Activated T-cell treated with anti-CD3 and anti-CD28 coated beads, Interleukin-2, amount 50 U/mL, for 4 hours (primary cell): ENCODE results near the gene GHSR. TPM values are rescaled to one million over a fixed set of nuclear protein-coding genes. Genes with fewer than 3 reads are reported as not detected.

Experiments used
- ATAC-seq, 2 donors: fragments of 200-7000 bp; cut with Tn5 transposase; one replicate each; pipeline ENCODE4 v1.10.0; 2021
- DNase-seq: peaks from one replicate; pipeline ENCODE4 v3.0.0-alpha.2; 2020
- H3K27me3 Mint-ChIP-seq: one replicate; pipeline ENCODE4 v1.8.0; 2021; ENCODE audit warnings: low read depth, mixed read lengths
- H3K36me3 Mint-ChIP-seq: one replicate; pipeline ENCODE4 v1.8.0; 2022; ENCODE audit warnings: mixed read lengths; ENCODE audit not compliant: insufficient read depth
- H3K4me1 Mint-ChIP-seq: one replicate; pipeline ENCODE4 v1.8.0; 2021; ENCODE audit warnings: low read depth, mixed read lengths
- H3K4me3 Mint-ChIP-seq: one replicate; pipeline ENCODE4 v1.8.0; 2021; ENCODE audit warnings: mild to moderate bottlenecking, moderate library complexity, mixed read lengths
- H3K9me3 Mint-ChIP-seq: one replicate; pipeline ENCODE4 v1.8.0; 2021; ENCODE audit warnings: mixed read lengths
- total RNA-seq, 3 donors: library from RNA; stranded (reverse); gene quantifications; one replicate each; pipeline ENCODE4 v1.2.1, GENCODE V29; 2021

The GHSR gene
- total RNA-seq, 3 donors from 2014 or later, result not detected

DNA sequence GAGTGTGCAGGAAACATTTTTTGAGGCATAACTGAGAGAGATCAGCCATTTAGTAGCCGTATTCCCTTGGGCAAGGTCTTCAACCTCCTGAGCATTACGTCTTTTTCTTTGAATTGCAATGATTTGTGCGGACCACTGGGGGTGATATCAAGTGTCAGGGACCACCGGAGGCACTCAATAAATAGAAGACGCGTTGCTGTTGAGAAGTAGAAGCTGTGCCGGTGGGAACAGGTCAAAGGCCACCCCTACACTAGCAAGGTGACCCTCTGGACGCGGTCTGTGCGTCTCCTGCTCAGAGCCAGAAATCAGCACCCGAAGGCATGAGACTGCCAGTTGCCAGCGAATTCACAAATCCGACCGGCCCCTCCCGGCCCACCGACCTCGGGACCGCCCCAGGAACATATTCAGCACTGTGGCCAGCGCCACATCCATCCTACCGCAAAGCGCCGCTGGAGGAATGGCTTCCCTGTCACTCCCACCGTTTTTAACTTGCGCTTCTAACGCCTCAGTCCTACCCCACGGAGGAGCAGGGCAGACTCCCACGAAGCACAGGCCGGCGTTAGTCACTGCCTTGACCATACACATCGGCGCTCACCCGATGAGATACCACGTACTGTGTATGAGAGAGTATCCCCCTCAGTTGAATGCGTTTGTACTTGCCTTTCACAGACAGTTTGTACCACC, 1.4 kb upstream of the GHSR start:
- peak in 1 of 2 donors; percentile 21 for ATAC-seq
- Mint-ChIP-seq H3K27me3 (peaks cover 75% of the 10 kb centered on the region), H3K4me3 (no peak overlapping the region)

DNA sequence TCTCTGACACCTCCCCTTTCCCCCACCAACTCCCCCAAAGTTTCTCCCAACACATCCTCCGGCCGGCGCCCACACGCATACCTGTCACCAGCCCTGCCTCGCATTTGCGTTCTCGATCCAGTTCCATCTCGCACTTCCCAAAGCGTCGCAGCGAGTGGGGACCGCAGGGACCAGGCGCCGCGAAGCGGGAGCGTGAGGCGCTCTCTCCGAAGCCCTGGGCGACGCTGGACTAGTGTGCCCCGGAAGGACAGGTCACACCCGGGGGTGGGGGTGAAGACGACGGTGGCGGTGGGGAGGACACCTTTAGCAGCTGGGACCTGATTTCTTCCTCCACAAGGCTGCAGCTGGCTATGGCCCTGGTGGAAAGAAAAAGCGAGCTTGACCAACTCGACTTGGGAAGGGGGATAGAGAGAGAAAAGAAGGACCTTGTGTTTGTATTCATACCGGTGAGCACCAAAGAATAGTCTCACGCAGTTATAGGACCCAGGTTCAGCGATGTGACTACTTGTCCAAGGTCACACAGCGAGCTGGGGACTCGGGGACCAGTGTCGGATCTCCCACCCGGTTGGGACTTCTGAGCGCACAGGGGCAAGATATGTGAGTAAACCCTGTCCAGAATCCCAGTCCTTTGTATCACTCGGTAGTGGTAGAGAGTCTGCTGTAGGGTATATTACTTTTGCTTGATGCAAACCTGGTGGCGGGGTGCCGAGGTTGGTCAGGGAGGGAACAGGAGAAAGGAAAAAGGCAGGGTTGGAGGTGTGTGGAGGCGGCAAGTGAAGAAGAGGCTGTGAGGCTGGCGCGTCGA, 607 bp upstream of the GHSR start:
- no peaks in the 10 kb centered on the region for H3K9me3 Mint-ChIP-seq
- DNase-seq (no peak), ATAC-seq (peak in 1 of 2 donors; percentile 15)
- peaks cover 72% of the 10 kb centered on the region for H3K27me3 Mint-ChIP-seq
- H3K36me3 Mint-ChIP-seq, result no peaks in the 10 kb centered on the region
- peaks cover 32% of the 10 kb centered on the region for H3K4me1 Mint-ChIP-seq
- H3K4me3 Mint-ChIP-seq, result no peak overlapping the region

More for the DNA sequence above, 1.4 kb upstream of the GHSR start:
- H3K4me1 Mint-ChIP-seq, result peaks cover 32% of the 10 kb centered on the region
- no peaks in the 10 kb centered on the region for H3K36me3 Mint-ChIP-seq
- no peak for DNase-seq
- H3K9me3 Mint-ChIP-seq, result no peaks in the 10 kb centered on the region

DNA sequence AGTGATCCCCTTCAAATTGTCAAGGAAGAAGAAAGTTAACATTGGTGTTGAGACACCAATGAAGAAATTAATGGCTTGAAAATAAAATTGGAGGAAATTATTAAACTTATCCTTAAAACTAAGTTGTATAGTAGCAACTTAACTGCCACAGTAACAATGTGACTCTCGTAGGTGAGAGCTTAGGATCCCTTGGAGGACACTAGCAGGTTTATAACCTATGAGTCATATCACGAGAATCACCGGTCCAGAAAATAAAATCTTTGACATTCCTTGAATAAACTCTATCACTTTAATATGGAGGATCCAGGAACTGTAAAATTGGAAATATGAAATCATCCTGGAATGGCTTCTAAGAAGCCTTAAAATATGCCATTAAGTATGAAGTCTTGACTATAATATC, 2.1 kb downstream of the GHSR start:
- ATAC-seq (no peak), DNase-seq (no peak)
- Mint-ChIP-seq H3K4me1 (peaks cover 32% of the 10 kb centered on the region), H3K36me3 (no peaks in the 10 kb centered on the region), H3K4me3 (no peak overlapping the region), H3K9me3 (no peaks in the 10 kb centered on the region), H3K27me3 (peaks cover 67% of the 10 kb centered on the region)

DNA sequence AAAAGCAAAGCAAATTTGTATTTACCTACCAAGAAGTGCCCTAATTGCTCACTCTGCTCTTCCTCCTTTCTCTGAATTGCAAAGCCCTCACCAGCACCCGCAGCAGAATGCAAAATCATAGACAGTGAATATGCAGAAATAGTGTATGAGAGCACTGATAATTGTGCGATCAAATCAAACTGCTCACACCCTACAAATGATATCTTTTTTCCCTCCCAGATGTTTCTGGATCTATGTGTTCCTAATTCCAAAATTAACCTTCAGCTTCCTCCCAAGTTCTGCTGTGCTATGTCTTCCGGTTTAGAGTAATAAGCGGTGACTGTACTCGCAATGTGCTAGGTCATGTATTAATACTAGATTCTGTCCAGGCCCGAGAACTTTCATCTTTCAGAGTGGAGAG, 3.4 kb downstream of the GHSR start:
- ATAC-seq, result no peak
- Mint-ChIP-seq H3K4me1 (peaks cover 30% of the 10 kb centered on the region), H3K4me3 (no peak overlapping the region), H3K9me3 (no peaks in the 10 kb centered on the region), H3K36me3 (no peaks in the 10 kb centered on the region), H3K27me3 (peaks cover 69% of the 10 kb centered on the region)
- DNase-seq, result no peak

DNA sequence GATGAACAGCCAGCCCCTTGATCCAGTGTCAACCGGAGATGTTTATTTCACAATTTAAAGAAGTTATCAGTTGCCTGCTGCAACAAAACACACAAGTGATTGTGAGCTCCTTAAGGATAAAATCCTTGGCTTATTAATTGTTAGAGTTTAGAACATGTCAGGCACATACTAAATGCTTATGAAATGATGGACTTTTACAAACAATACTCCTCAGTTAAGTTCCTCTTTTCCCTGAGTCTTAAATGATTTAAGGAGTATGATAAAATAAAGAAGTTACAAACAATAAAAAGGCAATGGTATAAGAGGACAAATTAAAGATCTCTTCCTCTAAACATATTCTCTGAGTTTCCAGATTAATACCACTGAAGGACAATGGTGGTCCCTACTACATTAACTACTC, 5.7 kb downstream of the GHSR start:
- Mint-ChIP-seq H3K27me3 (peaks cover 57% of the 10 kb centered on the region), H3K36me3 (no peaks in the 10 kb centered on the region), H3K9me3 (no peaks in the 10 kb centered on the region), H3K4me1 (peaks cover 9% of the 10 kb centered on the region), H3K4me3 (no peak overlapping the region)
- no peak for ATAC-seq
- no peak for DNase-seq

DNA sequence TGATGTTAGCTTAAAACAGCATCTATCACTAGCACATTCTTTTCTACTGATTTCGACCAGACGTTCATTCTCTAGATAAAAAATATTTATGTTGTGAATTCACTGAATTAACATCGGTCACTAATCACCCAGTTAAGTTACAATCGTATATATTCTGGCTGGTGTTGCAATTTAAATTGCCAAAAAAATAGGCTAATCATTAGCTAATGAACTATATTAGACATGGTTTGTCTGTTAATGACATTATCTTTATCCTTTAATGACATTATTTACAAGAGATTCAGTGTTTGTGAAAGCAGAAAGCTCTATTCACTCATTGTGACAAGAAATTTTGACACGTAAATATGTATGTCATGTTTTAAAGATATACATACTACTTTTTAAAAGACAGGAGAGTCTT, 6.7 kb downstream of the GHSR start:
- peaks cover 47% of the 10 kb centered on the region for H3K27me3 Mint-ChIP-seq
- no peaks in the 10 kb centered on the region for H3K4me1 Mint-ChIP-seq
- H3K36me3 Mint-ChIP-seq, result no peaks in the 10 kb centered on the region
- no peaks in the 10 kb centered on the region for H3K9me3 Mint-ChIP-seq
- ATAC-seq, result no peak
- DNase-seq, result no peak
- no peak overlapping the region for H3K4me3 Mint-ChIP-seq

DNA sequence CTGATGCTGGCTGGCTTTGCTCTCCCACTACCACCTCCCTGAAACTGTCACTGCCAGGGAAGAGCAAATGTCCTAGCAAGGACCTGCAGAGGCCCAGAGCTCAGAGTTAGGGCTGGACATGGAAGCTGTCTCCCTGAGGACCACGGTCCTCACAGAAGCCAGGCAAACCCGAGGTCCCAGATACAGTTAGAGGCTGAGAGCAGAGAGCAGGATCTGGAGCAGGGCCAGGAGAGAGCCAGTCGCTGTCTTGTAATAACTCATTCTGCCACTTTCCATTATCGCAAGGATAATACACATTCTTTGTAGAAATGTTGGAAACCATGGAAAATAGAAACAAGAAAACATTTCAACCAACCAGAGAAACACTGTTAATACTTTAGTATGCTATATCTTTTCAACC, 10.1 kb downstream of the GHSR start:
- no peak for DNase-seq
- H3K36me3 Mint-ChIP-seq, result no peaks in the 10 kb centered on the region
- peaks cover 7% of the 10 kb centered on the region for H3K9me3 Mint-ChIP-seq
- H3K4me1 Mint-ChIP-seq, result no peaks in the 10 kb centered on the region
- no peak for ATAC-seq
- peaks cover 28% of the 10 kb centered on the region for H3K27me3 Mint-ChIP-seq
- no peak overlapping the region for H3K4me3 Mint-ChIP-seq

DNA sequence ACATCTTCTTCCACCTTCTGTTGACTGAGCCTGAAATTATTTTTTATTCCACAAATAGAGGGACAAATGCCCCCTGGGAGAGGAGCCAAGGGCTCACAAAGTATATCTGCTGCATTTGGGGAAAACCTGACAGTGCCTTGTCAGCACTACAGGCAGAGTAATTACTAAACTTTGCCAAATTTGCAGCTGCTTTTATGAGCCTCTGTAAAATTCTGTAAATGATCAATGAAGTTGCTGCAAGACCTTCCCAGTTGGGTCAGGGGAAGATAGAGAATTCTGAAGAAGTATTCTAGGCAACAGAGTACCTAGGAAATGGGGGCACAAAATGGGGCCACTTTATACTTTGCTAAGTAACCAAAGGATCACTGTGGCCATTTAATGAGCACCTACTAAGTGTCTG, 10.5 kb downstream of the GHSR start:
- peaks cover 9% of the 10 kb centered on the region for H3K9me3 Mint-ChIP-seq
- H3K27me3 Mint-ChIP-seq, result peaks cover 26% of the 10 kb centered on the region
- no peak for ATAC-seq
- DNase-seq, result no peak
- no peak overlapping the region for H3K4me3 Mint-ChIP-seq
- H3K36me3 Mint-ChIP-seq, result no peaks in the 10 kb centered on the region
- H3K4me1 Mint-ChIP-seq, result no peaks in the 10 kb centered on the region

DNA sequence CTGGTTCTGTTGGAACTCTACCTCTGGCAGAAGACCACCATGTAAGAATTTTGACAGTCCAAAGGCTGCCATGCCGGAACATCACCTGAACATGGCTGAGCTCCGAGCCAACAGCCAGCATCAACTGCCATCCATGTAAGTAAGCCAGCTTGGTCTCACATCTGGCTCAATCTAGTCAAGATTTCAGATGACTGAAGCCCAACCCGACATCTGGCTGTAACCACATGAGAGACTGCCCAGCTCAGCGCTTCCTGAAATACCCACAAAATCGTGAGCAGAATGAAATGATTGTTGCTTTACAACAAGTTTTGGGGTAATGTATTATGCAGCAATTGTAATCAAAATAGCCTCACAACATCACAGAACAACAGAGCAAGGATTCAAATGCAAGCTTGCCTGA, 32.9 kb downstream of the GHSR start:
- ATAC-seq (no peak), DNase-seq (no peak)
- Mint-ChIP-seq H3K36me3 (no peaks in the 10 kb centered on the region), H3K4me1 (no peaks in the 10 kb centered on the region), H3K9me3 (no peaks in the 10 kb centered on the region), H3K4me3 (no peak overlapping the region), H3K27me3 (peaks cover 34% of the 10 kb centered on the region)

DNA sequence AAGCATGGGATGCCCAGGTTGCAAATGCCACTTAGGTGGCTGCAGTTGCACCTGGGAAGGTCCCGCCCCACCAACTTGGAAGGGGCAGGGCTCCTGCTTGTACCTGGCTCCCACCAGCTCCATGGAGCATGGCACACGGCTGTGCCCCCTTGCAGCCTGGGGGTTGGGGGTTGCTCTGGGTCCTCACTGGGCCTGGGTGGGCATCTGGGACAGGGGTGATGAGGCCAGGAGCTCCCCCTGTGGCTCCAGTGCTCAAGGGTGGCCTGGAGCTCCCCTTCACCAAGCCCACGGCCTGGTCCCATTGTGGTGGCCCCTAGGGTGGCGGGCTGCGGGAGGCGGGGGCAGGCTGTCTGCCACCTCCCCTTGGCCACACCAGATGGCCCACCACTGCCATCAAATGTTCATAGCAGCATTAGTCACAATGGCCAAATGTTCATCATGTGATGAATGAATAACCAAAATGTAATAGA, 36.7 kb downstream of the GHSR start:
- DNase-seq, result no peak
- no peak overlapping the region for H3K4me3 Mint-ChIP-seq
- peaks cover 16% of the 10 kb centered on the region for H3K27me3 Mint-ChIP-seq
- no peaks in the 10 kb centered on the region for H3K36me3 Mint-ChIP-seq
- ATAC-seq, result no peak
- H3K4me1 Mint-ChIP-seq, result no peaks in the 10 kb centered on the region
- H3K9me3 Mint-ChIP-seq, result no peaks in the 10 kb centered on the region

DNA sequence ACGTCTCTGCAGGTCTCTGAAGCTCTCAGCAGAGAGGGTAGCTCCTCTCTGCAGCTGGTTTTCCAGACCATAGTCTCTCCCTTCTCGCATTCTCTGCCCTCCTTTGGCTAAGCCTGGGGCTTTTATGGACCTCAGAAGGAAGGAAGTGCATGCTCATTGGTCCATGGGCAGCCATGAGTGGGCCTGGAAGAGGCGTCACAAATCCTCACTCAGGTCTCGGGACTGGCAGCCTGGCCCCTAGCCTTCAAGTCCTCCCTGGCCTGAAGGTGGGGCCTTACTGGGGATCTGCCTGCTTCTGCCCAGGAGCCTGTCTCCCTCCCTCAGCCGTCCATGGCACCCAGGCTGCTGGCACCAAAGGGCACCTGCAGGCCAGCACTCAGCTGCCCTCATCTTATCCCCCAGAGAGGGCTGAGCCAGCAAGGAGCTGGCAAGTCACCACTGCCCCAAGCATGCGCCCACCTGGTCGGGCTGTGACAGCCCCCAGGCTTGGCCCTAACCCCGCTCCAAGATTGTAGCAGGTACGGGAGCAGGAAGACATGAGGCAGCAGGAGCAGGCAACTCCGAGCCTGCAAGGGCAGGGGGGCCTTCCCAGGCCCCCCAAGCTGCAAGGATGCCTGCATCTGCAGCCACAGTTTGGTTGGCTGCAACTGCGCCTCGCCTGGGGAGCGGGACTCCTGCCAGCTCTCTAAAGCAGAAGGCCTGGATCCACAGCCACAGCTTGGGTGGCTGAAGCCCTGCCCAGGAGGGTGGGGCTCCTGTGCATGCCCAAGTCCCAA, 37.4 kb downstream of the GHSR start:
- H3K9me3 Mint-ChIP-seq, result no peaks in the 10 kb centered on the region
- DNase-seq (no peak), ATAC-seq (no peak)
- H3K36me3 Mint-ChIP-seq, result no peaks in the 10 kb centered on the region
- no peaks in the 10 kb centered on the region for H3K4me1 Mint-ChIP-seq
- no peak overlapping the region for H3K4me3 Mint-ChIP-seq
- H3K27me3 Mint-ChIP-seq, result peaks cover 12% of the 10 kb centered on the region

DNA sequence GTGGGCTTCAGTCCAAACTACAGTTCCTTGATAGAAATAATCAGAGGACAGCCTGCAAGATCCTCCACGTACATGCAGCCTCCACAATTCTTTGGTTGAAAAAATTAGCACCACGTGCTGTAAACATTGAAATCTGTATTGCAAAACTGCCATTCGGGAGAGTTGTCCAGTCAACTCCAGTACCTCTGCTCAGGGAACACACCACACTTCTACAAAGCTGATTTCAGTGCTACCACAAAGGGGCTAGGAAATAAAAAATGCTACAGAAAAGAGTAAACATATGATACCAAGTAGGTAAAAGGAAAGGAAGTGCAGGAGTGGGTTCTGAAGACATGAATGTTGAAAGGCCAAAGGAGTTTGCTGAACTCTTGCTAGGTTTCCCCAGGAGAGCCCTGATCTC, 40.4 kb downstream of the GHSR start:
- H3K9me3 Mint-ChIP-seq, result no peaks in the 10 kb centered on the region
- no peaks in the 10 kb centered on the region for H3K27me3 Mint-ChIP-seq
- no peaks in the 10 kb centered on the region for H3K36me3 Mint-ChIP-seq
- no peak overlapping the region for H3K4me3 Mint-ChIP-seq
- DNase-seq, result no peak
- ATAC-seq, result no peak
- no peaks in the 10 kb centered on the region for H3K4me1 Mint-ChIP-seq

DNA sequence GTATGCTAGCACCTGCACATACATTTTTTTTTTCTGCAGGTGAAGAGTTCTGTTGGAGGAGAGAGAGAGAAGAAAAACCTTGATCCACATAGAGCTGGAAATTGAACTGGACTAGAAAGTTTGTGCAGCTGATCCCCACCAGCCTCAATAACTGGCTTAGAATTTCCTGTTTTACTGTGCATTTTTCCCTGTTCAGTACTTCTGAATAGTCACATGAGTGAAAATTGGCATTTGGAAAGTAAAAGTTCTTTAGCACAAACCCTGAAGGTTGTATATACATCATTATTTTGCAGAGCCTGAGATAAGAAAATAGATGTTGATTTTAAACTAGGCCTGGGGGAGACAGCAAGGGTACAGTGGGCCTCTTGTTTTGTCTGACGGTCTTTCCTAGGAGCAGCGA, 42.3 kb downstream of the GHSR start:
- Mint-ChIP-seq H3K4me3 (no peak overlapping the region), H3K27me3 (no peaks in the 10 kb centered on the region), H3K4me1 (no peaks in the 10 kb centered on the region), H3K9me3 (peaks cover 7% of the 10 kb centered on the region), H3K36me3 (peaks cover 9% of the 10 kb centered on the region)
- no peak for DNase-seq
- ATAC-seq, result no peak

DNA sequence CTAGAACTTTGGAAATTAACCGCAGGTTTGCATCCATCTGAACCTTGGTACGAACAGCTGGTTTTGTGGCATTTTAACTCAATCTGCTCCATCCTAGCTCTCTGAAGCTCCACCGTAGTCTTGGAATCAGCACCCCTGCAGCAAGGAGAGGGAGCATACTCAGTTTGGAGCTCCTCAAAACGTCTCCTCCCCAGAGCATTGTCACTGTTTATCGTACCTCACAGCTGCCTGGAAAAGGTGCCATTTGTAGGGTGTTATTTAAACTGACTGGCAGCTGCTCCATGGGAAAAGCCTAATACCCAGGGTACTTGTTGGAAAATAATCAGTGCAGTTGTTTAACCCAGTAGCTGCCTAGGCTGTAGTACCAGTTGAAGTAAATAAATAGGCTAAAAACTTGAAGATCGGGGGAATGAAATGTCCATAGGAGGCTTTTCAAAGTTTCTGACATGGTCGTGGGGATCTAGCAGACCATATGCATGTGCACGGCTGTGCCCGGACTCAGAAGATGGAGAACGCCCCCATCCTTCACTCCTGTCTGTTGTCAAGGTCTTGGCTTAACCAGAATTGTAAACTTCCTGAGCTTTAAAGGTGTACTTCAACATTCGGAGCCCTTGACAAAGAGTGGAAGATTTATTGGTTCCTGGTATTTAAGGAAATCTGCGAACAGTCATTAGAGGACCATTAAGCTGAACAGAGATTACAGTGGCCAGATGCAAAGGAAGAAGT, 43.9 kb downstream of the GHSR start:
- Mint-ChIP-seq H3K9me3 (peaks cover 7% of the 10 kb centered on the region), H3K4me1 (no peaks in the 10 kb centered on the region), H3K36me3 (peaks cover 12% of the 10 kb centered on the region), H3K4me3 (no peak overlapping the region), H3K27me3 (no peaks in the 10 kb centered on the region)
- DNase-seq (no peak), ATAC-seq (no peak)
